H9 (cell line): ENCODE measurements around the gene TTC28. TPM values are rescaled to one million over a fixed set of nuclear protein-coding genes. Genes with fewer than 3 reads are reported as not detected.

Experiments
- DNase-seq: peaks from one replicate; pipeline ENCODE4 v3.0.0-alpha.2; 2017
- H2AFZ ChIP-seq: one replicate; pipeline ENCODE4 v1.6.1; 2013; ENCODE audit warnings: mild to moderate bottlenecking, low read length, control low read depth, moderate library complexity
- H2AK5ac ChIP-seq: 2 replicates; pipeline ENCODE4 v1.6.1; 2013; ENCODE audit warnings: low read length, control low read depth, mixed read lengths; ENCODE audit not compliant: insufficient read length
- H2BK120ac ChIP-seq: one replicate; pipeline ENCODE4 v1.6.1; 2013; ENCODE audit warnings: low read depth, mild to moderate bottlenecking, low read length, control low read depth, inconsistent platforms; ENCODE audit not compliant: poor library complexity, severe bottlenecking
- H2BK12ac ChIP-seq: 2 replicates; pipeline ENCODE4 v1.6.1; 2013; ENCODE audit warnings: low read length, control low read depth, mixed read lengths, low read depth; ENCODE audit not compliant: insufficient read length
- H2BK15ac ChIP-seq: 2 replicates; pipeline ENCODE4 v1.6.1; 2013; ENCODE audit warnings: low read depth, low read length, control low read depth
- H2BK20ac ChIP-seq: one replicate; pipeline ENCODE4 v1.6.1; 2013; ENCODE audit warnings: low read depth, mild to moderate bottlenecking, low read length, control low read depth, inconsistent platforms; ENCODE audit not compliant: poor library complexity, severe bottlenecking
- H2BK5ac ChIP-seq: 2 replicates; pipeline ENCODE4 v1.6.1; 2013; ENCODE audit warnings: low read length, control low read depth, mixed read lengths; ENCODE audit not compliant: insufficient read length
- H3K14ac ChIP-seq: 2 replicates; pipeline ENCODE4 v1.6.1; 2013; ENCODE audit warnings: low read length, control low read depth; ENCODE audit not compliant: insufficient read depth
- H3K18ac ChIP-seq: 2 replicates; pipeline ENCODE4 v1.6.1; 2013; ENCODE audit warnings: low read depth, mild to moderate bottlenecking, mixed read lengths, low read length, control low read depth; ENCODE audit not compliant: insufficient read length
- H3K23ac ChIP-seq: 2 replicates; pipeline ENCODE4 v1.6.1; 2013; ENCODE audit warnings: low read length, control low read depth, mixed read lengths, low read depth; ENCODE audit not compliant: insufficient read length
- H3K23me2 ChIP-seq: 2 replicates; pipeline ENCODE4 v1.6.1; 2013; ENCODE audit warnings: low read depth, mild to moderate bottlenecking, mixed read lengths, low read length, control low read depth; ENCODE audit not compliant: insufficient read length, poor library complexity, severe bottlenecking
- H3K27ac ChIP-seq: 2 replicates; pipeline ENCODE4 v1.5.1; 2013; ENCODE audit warnings: low read length, control low read depth, mixed read lengths, low read depth; ENCODE audit not compliant: insufficient read length
- H3K27me3 ChIP-seq: 2 replicates; pipeline ENCODE4 v1.6.1; 2013; ENCODE audit warnings: low read length, control low read depth, inconsistent platforms; ENCODE audit not compliant: insufficient read depth
- H3K4ac ChIP-seq: 2 replicates; pipeline ENCODE4 v1.6.1; 2013; ENCODE audit warnings: low read depth, mild to moderate bottlenecking, control low read depth, inconsistent platforms, low read length, moderate library complexity
- H3K4me1 ChIP-seq: 2 replicates; pipeline ENCODE4 v1.6.1; 2013; ENCODE audit warnings: low read length, control low read depth, inconsistent platforms; ENCODE audit not compliant: insufficient read depth
- H3K4me2 ChIP-seq: 2 replicates; pipeline ENCODE4 v1.6.1; 2013; ENCODE audit warnings: low read length, control low read depth, mixed read lengths; ENCODE audit not compliant: insufficient read length, insufficient read depth
- H3K56ac ChIP-seq: 2 replicates; pipeline ENCODE4 v1.6.1; 2013; ENCODE audit warnings: low read depth, mild to moderate bottlenecking, mixed read lengths, low read length, control low read depth; ENCODE audit not compliant: insufficient read length
- H3K79me1 ChIP-seq: 2 replicates; pipeline ENCODE4 v1.6.1; 2013; ENCODE audit warnings: low read depth, mild to moderate bottlenecking, moderate library complexity, low read length, control low read depth, inconsistent platforms; ENCODE audit not compliant: insufficient read depth, poor library complexity, severe bottlenecking
- H3K79me2 ChIP-seq: 2 replicates; pipeline ENCODE4 v1.6.1; 2013; ENCODE audit warnings: low read length, control low read depth, inconsistent platforms; ENCODE audit not compliant: insufficient read depth
- H3K9ac ChIP-seq: 2 replicates; pipeline ENCODE4 v1.6.1; 2013; ENCODE audit warnings: low read length, control low read depth, mixed read lengths; ENCODE audit not compliant: insufficient read length; ENCODE audit errors: extremely low read depth
- H3K9me3 ChIP-seq: one replicate; pipeline ENCODE4 v1.6.1; 2013; ENCODE audit warnings: low read depth, low read length, inconsistent platforms; ENCODE audit not compliant: control insufficient read depth
- H3T11ph ChIP-seq: one replicate; pipeline ENCODE4 v1.6.1; 2013; ENCODE audit warnings: mild to moderate bottlenecking, low read length, control low read depth, inconsistent platforms
- H4K20me1 ChIP-seq: one replicate; pipeline ENCODE4 v1.6.1; 2013; ENCODE audit not compliant: control insufficient read depth, insufficient read length, insufficient read depth
- H4K5ac ChIP-seq: 2 replicates; pipeline ENCODE4 v1.6.1; 2013; ENCODE audit warnings: low read depth, mild to moderate bottlenecking, mixed read lengths, low read length, control low read depth; ENCODE audit not compliant: insufficient read length
- H4K8ac ChIP-seq: replicated peaks from 2 replicates; pipeline ENCODE4 v1.6.1; 2013; ENCODE audit warnings: low read length, control low read depth, mixed read lengths, low read depth; ENCODE audit not compliant: insufficient read length
- H4K91ac ChIP-seq: 2 replicates; pipeline ENCODE4 v1.6.1; 2013; ENCODE audit warnings: low read depth, mild to moderate bottlenecking, moderate library complexity, mixed read lengths, low read length, control low read depth; ENCODE audit not compliant: insufficient read length
- H3K27ac Mint-ChIP-seq, 3 experiments: 2 replicates in 2 of 3; 3 replicates in 1 of 3; pipeline ENCODE4 v1.8.0; 2020 to 2021; ENCODE audit warnings: mixed read lengths in 3 of 3, mild to moderate bottlenecking in 1 of 3, moderate library complexity in 1 of 3
- H3K27me3 Mint-ChIP-seq: 2 replicates; pipeline ENCODE4 v1.8.0; 2021; ENCODE audit warnings: low read depth, mild to moderate bottlenecking, moderate library complexity, mixed read lengths
- H3K36me3 Mint-ChIP-seq, 3 experiments: 2 replicates in 2 of 3; 3 replicates in 1 of 3; pipeline ENCODE4 v1.8.0; 2020 to 2021; ENCODE audit warnings: low read depth in 3 of 3, mixed read lengths in 3 of 3; ENCODE audit not compliant: insufficient read depth in 1 of 3
- H3K4me1 Mint-ChIP-seq, 2 experiments: 2 replicates each; pipeline ENCODE4 v1.8.0; 2020; ENCODE audit warnings: mixed read lengths in 2 of 2
- H3K4me3 Mint-ChIP-seq, 2 experiments: 2 replicates in 1 of 2; 3 replicates in 1 of 2; pipeline ENCODE4 v1.8.0; 2020 to 2021; ENCODE audit warnings: mild to moderate bottlenecking in 2 of 2, mixed read lengths in 2 of 2, moderate library complexity in 1 of 2
- H3K9me3 Mint-ChIP-seq, 2 experiments: 2 replicates in 1 of 2; 3 replicates in 1 of 2; pipeline ENCODE4 v1.8.0; 2020; ENCODE audit warnings: mild to moderate bottlenecking in 2 of 2, mixed read lengths in 2 of 2, moderate library complexity in 1 of 2
- CTCF ChIP-seq: fragments of 200-600 bp; sonication (generic); conservative IDR thresholded peaks from 3 replicates; pipeline ENCODE4 v1.8.0; 2021; ENCODE audit warnings: antibody characterized with exemption, mild to moderate bottlenecking
- WGBS: extraction: QIAGEN DNeasy Blood & Tissue Kit; methylation state at CpG from one replicate; pipeline ENCODE4 v1.1.7; 2013; ENCODE audit warnings: missing lambda C conversion rate, low lambda C conversion rate, mixed read lengths; ENCODE audit not compliant: insufficient read length; ENCODE audit errors: extremely low coverage; 5-methylcytosine and 5-hydroxymethylcytosine counted together
- total RNA-seq: library from RNA; stranded (reverse); gene quantifications from 2 replicates; pipeline ENCODE4 v1.2.1, GENCODE V29; 2021

Gene TTC28
- total RNA-seq, 1 experiment from 2014 or later = 13.6 TPM

GRCh38 chr22:28426346-28427132 is 253.1 kb downstream of the TTC28 start:
- Histone ChIP-seq H3K27ac (no peak overlapping the region), H3K79me1 (no peaks in the 10 kb centered on the region), H2BK120ac (no peak overlapping the region), H2BK20ac (no peak overlapping the region), H3K4me1 (no peaks in the 10 kb centered on the region; the same call in 1 of the 2 replicates), H3K18ac (no peak overlapping the region), H2BK15ac (no peak overlapping the region), H4K91ac (no peak overlapping the region), H3K23ac (no peak overlapping the region), H3K14ac (no peak overlapping the region), H4K8ac (no peak overlapping the region), H4K5ac (no peak overlapping the region), H3K4me2 (no peak overlapping the region), H2BK5ac (no peak overlapping the region), H2BK12ac (no peak overlapping the region), H3K9me3 (no peaks in the 10 kb centered on the region), H3K56ac (no peak overlapping the region), H3K79me2 (no peaks in the 10 kb centered on the region), H3K9ac (no peak overlapping the region), H2AK5ac (no peak overlapping the region), H3K23me2 (no peaks in the 10 kb centered on the region), H2AFZ (no peak overlapping the region), H3K4ac (no peak overlapping the region), H3K27me3 (no peaks in the 10 kb centered on the region), H3T11ph (no peak overlapping the region), H4K20me1 (no peaks in the 10 kb centered on the region)
- Mint-ChIP-seq H3K4me3 (no peak overlapping the region), H3K4me1 (peaks cover 19 to 25% of the 10 kb centered on the region in 2 experiments), H3K36me3 (no peaks in the 10 kb centered on the region), H3K27ac (no peak overlapping the region), H3K27me3 (no peaks in the 10 kb centered on the region), H3K9me3 (no peaks in the 10 kb centered on the region; a peak in 1 of 5 replicates)
- no peak for TF ChIP-seq CTCF
- no peak for DNase-seq
- WGBS = no CpG with 5 or more reads among the region's 3 CpGs
